Measurements from ENCODE around the gene TCP11L2. TPM values are rescaled to one million over a fixed set of nuclear protein-coding genes. Genes with fewer than 3 reads are reported as not detected.
A peak's percentile ranks its signal among the peaks of the same experiment; 100 is the strongest.

TCP11L2 gene
- total RNA-seq, 4 donors from 2014 or later: 55.5 to 81.4 (median 72.7) TPM

GRCh38 chr12:106342397-106343213 is 40.1 kb downstream of the TCP11L2 start:
- DNase-seq (ENCODE audit: low spot score in 2 of 2): peak; percentile 89 to 95
- intact Hi-C loops (cut with DNase I; ENCODE audit: low total_unique reads): no loop called here
- WGBS, 2 donors: 18 to 20% methylated on average over 9 of the region's 9 CpGs
- H3K4me3 ChIP-seq (ENCODE audit: low read depth, poor library complexity, severe bottlenecking): no peak overlapping the region
- TF ChIP-seq, protein P1, sequence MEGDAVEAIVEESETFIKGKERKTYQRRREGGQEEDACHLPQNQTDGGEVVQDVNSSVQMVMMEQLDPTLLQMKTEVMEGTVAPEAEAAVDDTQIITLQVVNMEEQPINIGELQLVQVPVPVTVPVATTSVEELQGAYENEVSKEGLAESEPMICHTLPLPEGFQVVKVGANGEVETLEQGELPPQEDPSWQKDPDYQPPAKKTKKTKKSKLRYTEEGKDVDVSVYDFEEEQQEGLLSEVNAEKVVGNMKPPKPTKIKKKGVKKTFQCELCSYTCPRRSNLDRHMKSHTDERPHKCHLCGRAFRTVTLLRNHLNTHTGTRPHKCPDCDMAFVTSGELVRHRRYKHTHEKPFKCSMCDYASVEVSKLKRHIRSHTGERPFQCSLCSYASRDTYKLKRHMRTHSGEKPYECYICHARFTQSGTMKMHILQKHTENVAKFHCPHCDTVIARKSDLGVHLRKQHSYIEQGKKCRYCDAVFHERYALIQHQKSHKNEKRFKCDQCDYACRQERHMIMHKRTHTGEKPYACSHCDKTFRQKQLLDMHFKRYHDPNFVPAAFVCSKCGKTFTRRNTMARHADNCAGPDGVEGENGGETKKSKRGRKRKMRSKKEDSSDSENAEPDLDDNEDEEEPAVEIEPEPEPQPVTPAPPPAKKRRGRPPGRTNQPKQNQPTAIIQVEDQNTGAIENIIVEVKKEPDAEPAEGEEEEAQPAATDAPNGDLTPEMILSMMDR (IDR thresholded peaks at IDR 0.05): no peak
- TF ChIP-seq POLR2A (IDR thresholded peaks at IDR 0.05): no peak

DNA sequence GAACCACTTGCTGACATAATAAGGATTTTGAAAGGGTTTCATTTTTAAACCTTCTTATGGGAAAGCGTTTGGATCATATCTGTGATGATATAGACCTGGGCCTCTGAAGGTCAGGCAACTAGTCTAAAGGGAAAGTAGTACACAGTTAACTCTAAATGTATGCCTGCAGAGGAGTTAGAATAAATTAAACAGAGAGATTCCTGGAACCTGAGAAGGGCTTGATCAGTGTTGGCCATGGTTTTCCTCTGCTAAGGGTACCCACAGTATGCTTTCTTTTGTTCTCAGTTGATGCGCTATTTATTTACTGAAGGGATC is 40.6 kb downstream of the TCP11L2 start:
- 55 to 61% methylated on average over 2 of the region's 2 CpGs for WGBS, 2 donors
- H3K4me3 ChIP-seq (ENCODE audit: low read depth, poor library complexity, severe bottlenecking): no peak overlapping the region
- DNase-seq (ENCODE audit: low spot score in 2 of 2): no peak
- TF ChIP-seq POLR2A (IDR thresholded peaks at IDR 0.05): no peak
- TF ChIP-seq, protein P1 (IDR thresholded peaks at IDR 0.05): no peak
- intact Hi-C loops (cut with DNase I; ENCODE audit: low total_unique reads): no loop called here

- WGBS, 2 donors: 90 to 92% methylated on average over 5 of the region's 5 CpGs
Observed at GRCh38 chr12:106344131-106344530, 41.6 kb downstream of the TCP11L2 start.

DNA sequence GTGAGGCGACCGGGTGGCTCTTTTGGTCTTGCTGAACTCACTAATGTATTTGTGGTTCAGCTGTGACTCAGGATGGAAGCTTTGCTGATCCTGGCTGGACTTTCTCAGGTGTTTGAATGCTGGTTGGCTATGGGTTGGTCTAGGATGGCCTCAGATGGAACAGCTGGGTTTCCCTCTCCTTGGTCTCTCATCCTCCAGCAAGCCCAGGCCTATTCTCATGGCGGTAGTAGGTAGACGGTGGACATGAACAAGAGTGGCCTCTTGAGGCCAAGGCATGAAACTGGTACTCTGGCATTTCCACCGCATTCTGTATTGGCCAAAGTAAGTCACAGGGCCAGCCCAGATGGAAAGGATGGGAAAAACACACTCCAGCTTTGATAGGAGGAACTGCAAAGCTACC is 43.2 kb downstream of the TCP11L2 start:
- peak in 1 of 2 donors; percentile 27 for DNase-seq (ENCODE audit: low spot score in 2 of 2)
- no peak overlapping the region for H3K4me3 ChIP-seq (ENCODE audit: low read depth, poor library complexity, severe bottlenecking)
- intact Hi-C loops (cut with DNase I; ENCODE audit: low total_unique reads): no loop called here
- TF ChIP-seq POLR2A (IDR thresholded peaks at IDR 0.05): no peak
- TF ChIP-seq, protein P1 (IDR thresholded peaks at IDR 0.05): no peak
- WGBS, 2 donors: 61 to 83% methylated on average over 5 of the region's 5 CpGs

More at GRCh38 chr12:106344131-106344530, 41.6 kb downstream of the TCP11L2 start:
- no peak for DNase-seq (ENCODE audit: low spot score in 2 of 2)
- no peak for TF ChIP-seq POLR2A (IDR thresholded peaks at IDR 0.05)
- no peak overlapping the region for H3K4me3 ChIP-seq (ENCODE audit: low read depth, poor library complexity, severe bottlenecking)
- intact Hi-C loops (cut with DNase I; ENCODE audit: low total_unique reads): no loop called here

DNA sequence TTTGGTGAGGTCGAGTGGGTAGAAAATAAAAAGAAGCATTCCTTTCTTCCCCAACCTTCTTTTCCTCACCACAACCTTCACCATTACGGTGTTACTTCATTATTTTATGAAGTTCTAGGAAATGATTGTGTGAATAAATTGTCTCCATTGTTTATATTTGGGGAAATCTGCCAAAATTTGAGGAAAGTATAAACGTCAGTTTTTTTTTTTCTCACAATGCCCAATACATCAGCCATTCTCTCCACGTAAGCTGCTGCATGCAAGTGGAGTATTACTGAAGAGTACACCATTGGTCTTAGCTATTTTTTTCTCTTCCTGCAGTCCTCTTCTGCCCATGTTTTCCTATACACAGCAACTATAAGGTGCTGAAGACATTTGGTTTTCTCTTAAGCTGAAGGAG is 45.9 kb downstream of the TCP11L2 start:
- no peak overlapping the region for H3K4me3 ChIP-seq (ENCODE audit: low read depth, poor library complexity, severe bottlenecking)
- no peak for DNase-seq (ENCODE audit: low spot score in 2 of 2)
- intact Hi-C loops (cut with DNase I; ENCODE audit: low total_unique reads): no loop called here
- TF ChIP-seq POLR2A (IDR thresholded peaks at IDR 0.05): no peak
- TF ChIP-seq, protein P1 (IDR thresholded peaks at IDR 0.05): no peak
- whole genome bisulfite sequencing, 2 donors: 61 to 64% methylated on average over 4 of the region's 4 CpGs

DNA sequence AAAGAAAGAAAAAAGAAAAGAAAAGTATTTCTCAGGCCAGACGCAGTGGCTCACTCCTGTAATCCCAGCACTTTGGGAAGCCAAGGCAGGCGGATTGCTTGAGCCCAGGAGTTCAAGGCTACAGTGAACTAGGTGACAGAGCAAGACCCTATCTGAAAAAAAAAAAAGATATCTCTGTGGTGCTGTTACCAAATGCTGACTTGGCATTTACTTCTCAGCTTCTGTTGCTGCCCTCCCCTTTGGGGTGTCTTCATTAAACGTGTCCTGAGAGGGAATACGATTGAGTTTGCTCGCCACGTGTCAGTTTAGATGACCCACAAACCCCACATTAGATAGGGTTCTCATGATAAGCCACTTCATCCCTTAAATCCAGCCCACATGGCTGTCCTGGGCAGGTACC is 50.6 kb downstream of the TCP11L2 start:
- no peak overlapping the region for H3K4me3 ChIP-seq (ENCODE audit: low read depth, poor library complexity, severe bottlenecking)
- TF ChIP-seq, protein P1 (IDR thresholded peaks at IDR 0.05): no peak
- TF ChIP-seq POLR2A (IDR thresholded peaks at IDR 0.05): no peak
- DNase-seq (ENCODE audit: low spot score in 2 of 2): no peak
- 80 to 85% methylated on average over 6 of the region's 6 CpGs for WGBS, 2 donors
- intact Hi-C loops (cut with DNase I; ENCODE audit: low total_unique reads): loop anchor here (10.0 kb wide), 1 partner anchor 108 kb away; the partner anchor contains the start of gene CKAP4
